Stimulated activated CD4-positive, alpha-beta T cell treated with anti-CD3 and anti-CD28 coated beads, Interleukin-12 subunit alpha, Interleukin-12 subunit beta, amount 100 ng/mL, for 24 hours (primary cell): ENCODE results near the gene TBC1D4.
"Not testable (repeated sequence)": the region's sequence is repeated elsewhere in the genome, so short reads cannot be mapped to it uniquely, and the experiment has no call there.

Experiments
- DNase-seq, 2 experiments: peaks; one replicate each; pipeline ENCODE4 v3.0.0-alpha.2; 2020; ENCODE audit warnings: low read depth in 2 of 2

Gene TBC1D4

DNA sequence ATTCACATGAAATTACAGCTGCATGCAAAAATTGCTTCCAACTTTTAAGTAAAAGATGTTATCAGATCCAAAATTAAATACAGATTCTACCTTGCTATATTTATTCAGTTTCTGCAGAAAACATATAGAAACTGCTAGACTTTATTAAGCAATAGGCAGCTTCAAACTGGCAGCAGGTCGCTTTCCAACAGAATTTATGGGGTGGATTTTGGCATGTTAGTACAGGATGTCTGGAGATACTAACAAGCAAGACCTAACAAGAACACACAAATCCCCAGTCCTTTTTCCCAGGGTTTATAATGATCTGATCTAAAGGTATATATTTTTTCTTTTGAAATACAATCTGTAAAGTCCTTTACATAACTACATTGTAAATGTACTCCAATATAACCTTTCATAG, 27.5 kb downstream of the TBC1D4 start:
- no peak for DNase-seq

DNA sequence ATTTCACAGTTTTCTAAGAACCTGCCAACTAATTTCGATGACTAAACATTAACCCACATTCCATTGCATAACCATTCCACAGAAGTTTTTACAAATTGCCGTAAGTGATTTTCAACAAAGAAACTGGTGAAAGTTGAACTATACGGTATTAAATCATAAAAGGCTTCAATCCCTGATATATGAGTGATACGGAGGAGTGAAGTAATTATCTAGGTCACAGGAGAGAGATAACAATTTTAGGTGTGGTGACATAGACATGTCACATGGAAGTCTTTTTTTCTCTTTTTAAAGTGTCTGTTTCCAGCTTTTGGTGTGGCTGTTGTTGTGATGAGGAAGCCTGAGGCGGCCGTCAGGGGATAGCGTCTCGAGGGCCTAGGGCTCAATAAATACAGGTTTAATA, 29.4 kb downstream of the TBC1D4 start:
- no peak for DNase-seq

DNA sequence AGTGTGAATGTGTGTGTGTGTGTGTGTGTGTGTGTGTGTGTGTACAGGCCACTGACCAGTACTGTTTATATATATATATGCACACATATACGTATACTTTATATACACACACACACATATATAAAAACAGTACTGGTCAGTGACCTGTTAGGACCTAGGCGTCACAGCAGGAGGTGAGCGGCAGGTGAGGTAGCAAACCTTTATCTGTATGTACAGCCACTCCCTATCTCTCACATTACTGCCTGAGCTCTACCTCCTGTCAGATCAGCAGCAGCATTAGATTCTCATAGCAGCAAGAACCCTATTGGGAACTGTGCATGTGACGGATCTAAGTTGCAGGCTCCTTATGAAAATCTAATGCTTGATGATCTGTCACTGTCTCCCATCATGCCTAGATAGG, 34.5 kb downstream of the TBC1D4 start:
- no peak for DNase-seq

DNA sequence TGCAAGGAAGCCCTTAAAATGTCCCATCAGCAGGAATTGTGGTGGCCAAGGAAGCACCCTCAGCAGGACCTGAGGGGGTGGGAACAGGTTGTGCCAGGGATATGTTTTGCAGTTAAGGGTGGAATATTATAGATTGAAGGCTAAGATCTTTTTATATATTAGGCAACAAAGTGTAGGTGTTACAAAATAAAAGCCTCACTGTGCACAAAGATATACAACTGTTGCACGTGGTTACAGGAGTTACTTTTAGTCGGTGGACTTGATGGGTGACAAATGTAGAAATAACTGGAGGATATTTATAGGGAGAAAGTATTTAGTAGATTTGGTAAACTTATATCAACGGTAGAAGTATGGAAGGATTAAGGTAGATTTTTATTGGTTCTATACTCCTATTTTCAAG, 35.1 kb downstream of the TBC1D4 start:
- DNase-seq = no peak

GRCh38 chr13:75445717-75446499, 36.1 kb downstream of the TBC1D4 start:
- DNase-seq = no peak

DNA sequence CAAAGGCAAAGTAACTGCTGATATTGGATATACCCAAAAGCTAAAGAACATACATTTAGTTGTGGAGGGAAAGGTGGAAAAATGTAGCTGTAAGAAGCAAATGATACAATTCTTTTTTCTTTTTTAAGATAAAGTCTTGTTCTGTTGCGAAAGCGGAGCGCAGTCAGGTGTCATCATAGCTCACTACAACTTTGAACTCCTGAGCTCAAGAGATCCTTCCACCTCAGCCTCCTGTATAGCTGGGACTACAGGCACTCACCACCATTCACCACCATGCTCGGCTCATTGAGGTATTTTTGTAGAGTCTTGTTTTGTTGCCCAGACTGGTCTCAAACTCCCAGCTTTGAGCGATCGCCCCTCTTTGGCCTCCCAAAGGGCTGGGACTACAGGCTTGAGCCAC, 38.0 kb downstream of the TBC1D4 start:
- no peak for DNase-seq

DNA sequence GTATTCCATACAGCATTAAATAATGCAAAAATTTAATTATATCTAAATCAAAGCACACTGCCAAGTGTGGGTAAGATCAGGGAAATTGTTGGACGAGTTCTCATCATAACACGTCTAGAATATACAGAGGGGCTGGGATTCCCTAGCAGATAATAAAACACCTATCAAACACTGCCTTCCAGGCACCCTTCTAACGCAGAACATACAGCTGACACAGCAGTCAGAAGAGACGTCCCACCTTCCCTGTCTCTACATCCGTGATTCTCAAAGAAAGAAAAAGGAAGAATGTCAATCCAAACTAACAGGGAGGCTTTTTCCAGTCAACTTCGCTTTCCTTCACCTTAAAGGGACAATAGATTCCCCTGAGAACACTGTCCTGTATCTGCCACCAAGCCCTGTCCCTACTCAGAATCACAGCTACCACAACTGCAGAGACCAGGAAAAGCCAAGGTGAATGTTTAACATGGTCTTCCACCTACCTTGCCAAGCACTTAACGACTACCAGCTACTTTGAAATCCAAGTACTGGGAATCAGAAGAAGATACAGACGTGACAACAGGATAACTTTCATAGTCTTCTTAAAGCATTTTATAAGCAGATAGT, 38.5 kb downstream of the TBC1D4 start:
- no peak for DNase-seq

DNA sequence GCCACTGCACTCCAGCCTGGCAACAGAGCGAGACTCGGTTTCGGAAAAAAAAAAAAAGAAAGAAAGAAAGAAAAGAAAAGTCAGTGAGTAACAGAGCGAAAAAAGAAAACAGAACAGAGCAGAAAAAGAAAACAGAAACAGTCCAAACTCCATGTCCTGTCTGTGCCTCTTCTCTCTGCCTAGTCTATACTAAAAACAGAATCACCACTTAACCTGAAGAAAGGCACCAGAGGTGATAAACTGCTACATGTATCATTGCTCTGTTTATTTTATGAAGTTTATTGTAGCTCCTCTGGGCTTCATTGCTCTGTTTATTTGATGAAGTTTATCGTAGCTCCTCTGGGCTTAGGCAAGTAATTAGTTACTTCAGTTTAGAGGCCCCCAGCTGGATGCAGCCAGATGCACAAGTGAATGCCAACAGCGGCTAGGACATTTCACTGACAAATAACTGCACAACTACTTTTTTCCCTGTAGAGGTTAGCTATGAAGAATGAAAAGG, 39.2 kb downstream of the TBC1D4 start:
- DNase-seq = no peak

- no peak for DNase-seq
Measured at GRCh38 chr13:75440100-75440499, 41.9 kb downstream of the TBC1D4 start.

DNA sequence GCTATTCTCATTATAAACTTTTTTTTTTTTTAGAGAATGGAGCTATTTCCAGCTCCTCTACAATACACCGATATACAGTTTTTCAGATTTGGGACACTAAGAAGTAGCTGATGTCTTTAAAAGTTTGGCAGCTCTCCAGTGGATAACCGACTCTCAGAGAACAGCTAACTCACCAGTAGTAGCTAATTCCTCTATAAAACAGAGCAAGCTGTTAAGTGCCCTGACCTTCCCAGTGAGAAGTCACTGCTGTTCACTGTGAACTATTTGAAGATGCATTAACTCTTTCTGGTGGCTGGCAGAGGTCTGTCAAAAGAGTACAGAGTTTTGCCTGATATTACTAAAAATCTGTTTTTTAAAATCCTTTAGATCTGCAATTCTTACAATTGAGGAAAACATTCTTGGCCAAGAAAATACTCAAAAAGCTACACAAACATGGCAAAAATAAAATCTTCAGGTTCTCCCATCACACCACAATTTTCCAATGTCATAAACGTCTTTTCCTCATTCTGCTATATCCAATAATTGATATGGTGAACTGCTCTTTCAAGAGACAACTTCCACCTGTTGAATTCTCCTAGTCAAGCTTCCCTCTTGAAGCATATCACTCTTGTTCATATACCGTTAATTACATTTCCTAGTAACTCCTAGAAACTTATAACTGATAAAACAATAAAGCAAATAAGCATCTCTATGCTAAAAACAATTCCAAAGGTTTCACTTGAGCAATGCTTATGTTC, 44.2 kb downstream of the TBC1D4 start:
- no peak for DNase-seq

DNA sequence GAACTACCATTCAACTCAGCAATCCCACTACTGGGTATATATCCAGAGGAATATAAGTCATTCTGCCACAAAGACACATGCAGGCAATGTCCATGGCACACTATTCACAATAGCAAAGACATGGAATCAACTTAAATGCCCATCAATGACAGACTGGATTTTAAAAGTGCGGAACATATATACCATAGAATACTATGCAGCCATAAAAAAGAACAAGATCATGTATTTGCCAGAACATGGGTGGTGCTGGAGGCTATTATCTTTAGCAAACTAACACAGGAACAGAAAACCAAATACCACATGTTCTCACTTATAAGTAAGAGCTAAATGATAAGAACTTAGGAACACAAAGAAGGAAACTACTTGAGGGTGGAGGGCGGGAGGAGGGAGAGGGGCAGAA, 47.8 kb downstream of the TBC1D4 start:
- not testable (repeated sequence) for DNase-seq

DNA sequence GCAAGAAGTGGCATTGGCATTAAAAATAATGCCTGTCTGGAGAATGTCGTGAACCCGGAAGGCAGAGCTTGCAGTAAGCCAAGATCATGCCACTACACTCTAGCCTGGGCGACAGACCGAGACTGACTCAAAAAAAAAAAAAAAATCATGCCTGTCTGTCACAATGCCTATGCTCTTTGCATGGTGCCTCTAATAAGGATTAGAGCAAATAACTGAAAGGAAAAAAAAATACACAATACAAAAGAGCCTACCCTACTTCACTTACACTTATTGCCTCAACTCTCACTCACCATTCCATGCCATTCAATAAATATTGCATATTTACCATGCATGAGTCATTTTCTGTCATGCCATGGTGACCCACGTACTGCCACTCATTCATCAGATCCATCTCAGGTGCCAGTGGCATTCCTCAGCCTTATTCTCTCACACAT, 49.1 kb downstream of the TBC1D4 start:
- DNase-seq = no peak

GRCh38 chr13:75432045-75432444, 49.9 kb downstream of the TBC1D4 start:
- no peak for DNase-seq

GRCh38 chr13:75430436-75431209, 51.3 kb downstream of the TBC1D4 start:
- no peak for DNase-seq

DNA sequence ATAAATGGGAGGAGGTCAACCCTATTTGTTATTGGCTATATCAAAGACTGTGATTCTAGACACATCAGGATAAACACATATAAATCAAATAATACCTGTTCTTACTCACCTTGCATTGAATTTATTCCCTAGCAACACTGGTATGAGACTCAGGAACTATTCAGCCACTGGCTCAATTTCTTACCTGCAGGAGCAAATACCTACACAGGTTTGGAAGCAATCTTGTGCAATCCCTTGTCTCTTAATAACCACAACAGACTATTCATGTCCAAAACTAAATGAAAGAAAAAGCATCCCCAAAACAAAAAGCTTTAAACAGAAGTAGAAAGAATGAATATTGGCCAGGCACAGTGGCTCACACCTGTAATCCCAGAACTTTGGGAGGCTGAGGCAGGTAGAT, 55.5 kb downstream of the TBC1D4 start:
- DNase-seq = no peak

DNA sequence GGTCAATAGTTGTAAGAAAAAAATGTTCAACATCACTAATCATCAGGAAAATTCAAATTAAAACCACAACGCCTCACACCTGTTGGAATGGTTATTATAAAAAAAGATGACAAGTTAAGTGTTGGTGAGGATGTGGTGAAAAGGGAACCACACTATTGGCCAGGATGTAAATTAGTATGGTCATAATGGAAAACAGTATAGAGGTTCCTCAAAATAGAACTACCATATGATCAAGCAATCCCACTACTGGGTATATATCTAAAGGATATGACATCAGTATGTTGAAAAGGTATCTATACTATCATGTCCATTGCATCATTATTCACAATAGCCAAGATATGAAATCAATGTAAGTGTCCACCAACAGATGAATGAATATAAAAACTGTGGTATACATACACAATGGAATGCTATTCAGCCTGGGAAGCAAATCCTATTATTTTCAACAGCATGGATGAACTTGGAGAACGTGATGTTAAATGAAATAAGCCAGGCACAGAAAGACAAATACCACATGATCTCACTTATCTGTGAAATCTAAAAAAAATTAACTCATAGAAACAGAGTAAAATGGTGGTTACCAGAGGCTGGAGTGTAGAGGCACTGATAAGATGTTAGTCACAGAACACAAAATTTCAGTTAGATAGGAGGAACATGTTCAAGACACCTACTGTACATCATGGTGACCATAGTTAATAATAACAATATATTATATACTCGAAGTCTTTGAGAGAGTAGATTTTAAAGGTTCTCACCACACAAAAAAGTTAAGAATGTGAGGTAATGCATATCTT, 56.6 kb downstream of the TBC1D4 start:
- no peak for DNase-seq

GRCh38 chr13:75423946-75424345, 58.0 kb downstream of the TBC1D4 start:
- no peak for DNase-seq

GRCh38 chr13:75422028-75422427, 59.9 kb downstream of the TBC1D4 start:
- no peak for DNase-seq

GRCh38 chr13:75421133-75421532, 60.8 kb downstream of the TBC1D4 start:
- no peak for DNase-seq

- no peak for DNase-seq
Measured at GRCh38 chr13:75419656-75420055, 62.3 kb downstream of the TBC1D4 start.

DNA sequence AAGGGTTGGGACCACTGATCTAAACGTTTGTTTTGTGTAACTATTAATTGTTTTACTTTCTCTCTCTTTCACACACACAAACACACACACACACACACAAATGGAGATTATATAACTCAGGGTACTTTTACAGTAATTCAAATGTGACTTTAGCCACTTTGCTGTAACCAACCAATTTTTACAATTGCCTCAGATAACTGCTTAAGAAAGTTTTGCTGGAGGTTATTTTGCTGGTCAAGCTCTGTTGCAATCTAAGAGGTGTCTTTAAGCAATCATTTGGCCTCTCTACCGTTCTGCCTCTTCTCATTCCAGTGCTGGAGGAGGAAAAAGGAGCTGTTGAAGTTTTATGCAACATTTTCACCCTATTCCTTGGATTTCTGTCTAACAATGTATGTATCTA, 63.0 kb downstream of the TBC1D4 start:
- no peak for DNase-seq
